Stimulated activated naive CD4-positive, alpha-beta T cell (primary cell): ENCODE data around the gene BRCA2.

Source experiments
- DNase-seq, 6 experiments: peaks; one replicate each; lab custom pipeline; 2025; lab: John Stamatoyannopoulos, UW

Gene BRCA2

GRCh38 chr13:32315238-32316027, at the start of gene BRCA2, which contains the start of gene ZAR1L:
Gene BRCA2, plus strand, starts transcription at chr13:32315508. Its CDS starts 953 bp downstream, at chr13:32316461.
Gene ZAR1L, minus strand, starts transcription at chr13:32315363. Its CDS starts 3,438 bp downstream, at chr13:32311925.
- DNase-seq: peak; percentile 76 to 87 (median 82)

GRCh38 chr13:32265726-32266125, 49.6 kb upstream of the BRCA2 start:
- DNase-seq: no peak

- DNase-seq: no peak
Observed at GRCh38 chr13:32266130-32266529, 49.2 kb upstream of the BRCA2 start.

- peak in 5 of 6 experiments; percentile 14 to 42 (median 30) for DNase-seq
Observed at GRCh38 chr13:32267836-32268439, 47.4 kb upstream of the BRCA2 start.

GRCh38 chr13:32272021-32272683, 43.2 kb upstream of the BRCA2 start:
- no peak for DNase-seq

GRCh38 chr13:32277839-32278238, 37.5 kb upstream of the BRCA2 start:
- no peak for DNase-seq

- no peak for DNase-seq
Observed at GRCh38 chr13:32278426-32278825, 36.9 kb upstream of the BRCA2 start.

- DNase-seq: no peak
Observed at GRCh38 chr13:32281096-32281495, 34.2 kb upstream of the BRCA2 start.

GRCh38 chr13:32282096-32282711, 33.1 kb upstream of the BRCA2 start:
- no peak for DNase-seq

- no peak for DNase-seq
Observed at GRCh38 chr13:32284927-32285632, 30.2 kb upstream of the BRCA2 start.

GRCh38 chr13:32285633-32285965, 29.7 kb upstream of the BRCA2 start:
- DNase-seq: no peak

- DNase-seq: no peak
Observed at GRCh38 chr13:32297206-32297605, 18.1 kb upstream of the BRCA2 start.

GRCh38 chr13:32298695-32299094, 16.6 kb upstream of the BRCA2 start:
- DNase-seq: no peak

- no peak for DNase-seq
Observed at GRCh38 chr13:32299893-32300292, 15.4 kb upstream of the BRCA2 start.

GRCh38 chr13:32300406-32300805, 14.9 kb upstream of the BRCA2 start:
- DNase-seq: no peak

GRCh38 chr13:32300920-32301319, 14.4 kb upstream of the BRCA2 start:
- no peak for DNase-seq

GRCh38 chr13:32302461-32302860, 12.8 kb upstream of the BRCA2 start:
- no peak for DNase-seq

- DNase-seq: no peak
Observed at GRCh38 chr13:32305646-32306045, 9.7 kb upstream of the BRCA2 start.

- no peak for DNase-seq
Observed at GRCh38 chr13:32309312-32310133, 5.8 kb upstream of the BRCA2 start.

- peak in 3 of 6 experiments; percentile 28 to 60 (median 53) for DNase-seq
Observed at GRCh38 chr13:32310134-32310706, 5.1 kb upstream of the BRCA2 start.
